B cell (primary cell): ENCODE data around the gene STX1A. TPM values are rescaled to one million over a fixed set of nuclear protein-coding genes. Genes with fewer than 3 reads are reported as not detected.

Source experiments
- ATAC-seq: fragments of 200-7000 bp; cut with Tn5 transposase; one replicate; pipeline ENCODE4 v1.10.0; 2021; ENCODE audit warnings: low read depth, mild to moderate bottlenecking, moderate number of reproducible peaks, moderate library complexity
- CTCF ChIA-PET: fragments of 350-600 bp; sonication (Branson Sonifier 250); formaldehyde crosslinking; loops from one replicate; lab custom pipeline; 2021; ENCODE audit warnings: antibody characterized with exemption, inconsistent platforms; lab: Charles Lee
- POLR2A ChIA-PET: fragments of 350-600 bp; sonication (Branson Sonifier 250); formaldehyde crosslinking; loops from one replicate; lab custom pipeline; 2021; ENCODE audit warnings: antibody characterized with exemption; lab: Charles Lee
- DNase-seq: peaks from one replicate; pipeline ENCODE4 v3.0.0; 2013
- H2AFZ ChIP-seq: 2 replicates; pipeline ENCODE4 v1.6.1; 2012; ENCODE audit warnings: mild to moderate bottlenecking, low read depth, low read length; ENCODE audit not compliant: insufficient read depth, poor library complexity, severe bottlenecking
- H3K27ac ChIP-seq, 2 donors: 1 replicate in 1 of 2; 2 replicates in 1 of 2; pipeline ENCODE4 v1.5.1; 2012 to 2013; ENCODE audit warnings: low read length in 2 of 2, mild to moderate bottlenecking in 2 of 2, moderate library complexity in 1 of 2
- H3K27me3 ChIP-seq, 4 experiments: fragments of 200-600 bp in 1 of 4; sonication (generic) in 1 of 4; replicated peaks in 1 of 4; 1 replicate in 2 of 4; 2 replicates in 2 of 4; pipeline versions ENCODE4 v1.6.1 to v1.7.0; 2013 to 2016; ENCODE audit warnings: low read length in 3 of 4, mild to moderate bottlenecking in 2 of 4, mixed read lengths in 1 of 4, moderate library complexity in 1 of 4; ENCODE audit not compliant: insufficient read depth in 4 of 4, control insufficient read depth in 3 of 4; ENCODE audit errors: control extremely low read depth in 1 of 4
- H3K36me3 ChIP-seq, 2 experiments: replicated peaks in 1 of 2; 1 replicate in 1 of 2; 2 replicates in 1 of 2; pipeline versions ENCODE4 v1.6.1 to v1.7.1; 2013; ENCODE audit warnings: low read length in 1 of 2; ENCODE audit not compliant: insufficient read depth in 2 of 2, control insufficient read depth in 1 of 2; ENCODE audit errors: control extremely low read depth in 1 of 2, extremely low read depth in 1 of 2
- H3K4me1 ChIP-seq, 2 donors: fragments of 200-600 bp in 1 of 2; sonication (generic) in 1 of 2; 1 replicate in 1 of 2; 2 replicates in 1 of 2; pipeline versions ENCODE4 v1.5.1 to v1.6.1; 2013 to 2017; ENCODE audit warnings: low read length in 2 of 2; ENCODE audit not compliant: control insufficient read depth in 2 of 2, insufficient read depth in 2 of 2
- H3K4me2 ChIP-seq: replicated peaks from 2 replicates; pipeline ENCODE3; 2012; ENCODE audit warnings: mild to moderate bottlenecking, low read depth, low read length; ENCODE audit not compliant: poor library complexity, severe bottlenecking
- H3K4me3 ChIP-seq, 5 experiments: fragments of 200-600 bp in 1 of 5; sonication (generic) in 1 of 5; 1 replicate in 3 of 5; 2 replicates in 2 of 5; pipeline versions ENCODE4 v1.5.1 to v1.7.0; 2011 to 2016; ENCODE audit warnings: low read length in 4 of 5, mild to moderate bottlenecking in 4 of 5, low read depth in 2 of 5, control low read depth in 1 of 5, moderate library complexity in 1 of 5; ENCODE audit not compliant: insufficient read depth in 1 of 5; ENCODE audit errors: control extremely low read depth in 1 of 5, extremely low read depth in 1 of 5
- H3K79me2 ChIP-seq: fragments of 200-600 bp; sonication (generic); one replicate; pipeline ENCODE4 v1.6.0; 2016; ENCODE audit warnings: low read length; ENCODE audit not compliant: control insufficient read depth, insufficient read depth
- H3K9ac ChIP-seq: fragments of 200-600 bp; sonication (generic); 2 replicates; pipeline ENCODE4 v1.6.1; 2017; ENCODE audit warnings: mild to moderate bottlenecking, low read length, moderate library complexity
- H3K9me3 ChIP-seq, 3 donors: one replicate each; pipeline versions ENCODE4 v1.6.1 to v1.7.1; 2013; ENCODE audit warnings: low read length in 2 of 3; ENCODE audit not compliant: control insufficient read depth in 2 of 3, insufficient read depth in 1 of 3; ENCODE audit errors: control extremely low read depth in 1 of 3
- H4K20me1 ChIP-seq: 2 replicates; pipeline ENCODE4 v1.6.0; 2012; ENCODE audit warnings: mild to moderate bottlenecking, low read length; ENCODE audit not compliant: insufficient read depth, control insufficient read depth, poor library complexity, severe bottlenecking
- H3K27ac Mint-ChIP-seq: one replicate; pipeline ENCODE4 v1.8.0; 2021; ENCODE audit warnings: mixed read lengths
- H3K27me3 Mint-ChIP-seq: one replicate; pipeline ENCODE4 v1.8.0; 2021; ENCODE audit warnings: mixed read lengths
- H3K4me1 Mint-ChIP-seq: one replicate; pipeline ENCODE4 v1.8.0; 2021; ENCODE audit warnings: mixed read lengths
- H3K4me3 Mint-ChIP-seq: one replicate; pipeline ENCODE4 v1.8.0; 2021; ENCODE audit warnings: mixed read lengths
- H3K9me3 Mint-ChIP-seq: one replicate; pipeline ENCODE4 v1.8.0; 2022; ENCODE audit warnings: mixed read lengths; ENCODE audit not compliant: insufficient read depth
- EZH2 ChIP-seq: IDR thresholded peaks from 2 replicates; pipeline ENCODE4 v1.6.1; 2012; ENCODE audit warnings: borderline replicate concordance, low read depth, mild to moderate bottlenecking, moderate library complexity, low read length; ENCODE audit not compliant: insufficient read depth, poor library complexity, severe bottlenecking
- WGBS: methylation state at CpG from one replicate; pipeline ENCODE4 v1.1.5; 2013; ENCODE audit warnings: missing lambda C conversion rate; ENCODE audit not compliant: insufficient coverage; 5-methylcytosine and 5-hydroxymethylcytosine counted together
- intact Hi-C: fragments of 100-400 bp; cut with micrococcal nuclease; formaldehyde crosslinking; loops from one replicate; pipeline ENCODE4 v1.10.0; 2022
- polyA plus RNA-seq: library from polyadenylated mRNA; depleted of rRNA; stranded (reverse); fragments of >200 nt; gene quantifications from 2 replicates; pipeline ENCODE4 v1.2.3, GENCODE V29; 2012
- total RNA-seq, 2 donors: library from RNA; stranded (reverse); fragments of 120-200 nt in 1 of 2; gene quantifications; 1 replicate in 1 of 2; 2 replicates in 1 of 2; pipeline versions ENCODE4 v1.2.3 to v1.2.4, GENCODE V29; 2013 to 2022
- TF ChIP-seq, protein P1 (sequence below): fragments of 200-600 bp; IDR thresholded peaks from one replicate; pipeline ENCODE4 v1.8.0; 2022; ENCODE audit warnings: antibody characterized with exemption, mild to moderate bottlenecking

Gene STX1A
- total and polyA plus RNA-seq, 2 donors (not counting 1 experiment from before 2014, with no cell fraction given): 3.1 to 9.6 TPM

DNA sequence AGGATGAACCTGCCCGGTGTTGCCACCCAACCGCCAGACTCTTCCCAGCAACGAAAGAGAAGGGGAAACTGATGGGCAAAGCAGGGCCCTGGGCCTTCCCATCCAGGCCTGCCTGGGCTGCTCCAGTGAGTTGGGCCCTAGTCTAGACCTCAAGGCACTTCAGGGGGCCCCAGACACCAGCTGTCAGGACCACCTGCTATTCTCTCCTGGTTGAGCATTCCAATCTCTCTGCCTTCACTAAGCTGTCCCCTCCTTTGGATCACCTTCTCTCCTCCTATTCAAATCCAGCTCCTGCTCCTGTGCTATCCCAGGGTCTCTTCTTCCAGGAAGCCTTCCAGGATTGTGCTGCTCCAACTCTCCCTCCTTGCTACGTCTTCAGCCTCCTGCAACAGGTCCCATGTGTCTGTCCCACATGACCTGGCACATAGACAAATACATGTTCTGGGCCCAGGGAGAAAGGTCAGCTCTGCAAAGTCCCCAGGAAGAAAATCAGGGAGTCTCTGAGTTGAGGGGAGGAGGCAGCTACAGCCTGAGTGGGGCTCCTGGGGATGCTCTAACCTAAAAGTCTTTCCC is 3.1 kb downstream of the STX1A start:
- Histone ChIP-seq H3K27me3 (peaks cover 0 to 60% (median 25%) of the 10 kb centered on the region in 4 experiments), H3K27ac (no peak overlapping the region), H4K20me1 (peaks cover 12% of the 10 kb centered on the region), H3K79me2 (no peaks in the 10 kb centered on the region), H3K9me3 (peaks cover 0 to 6% (median 0%) of the 10 kb centered on the region in 3 donors), H3K9ac (no peak overlapping the region), H3K4me2 (no peak overlapping the region), H3K36me3 (no peaks in the 10 kb centered on the region), H3K4me1 (peaks cover 25 to 31% of the 10 kb centered on the region in 2 donors), H3K4me3 (no peak overlapping the region), H2AFZ (no peak overlapping the region)
- H3K27ac Mint-ChIP-seq: no peak overlapping the region
- POLR2A ChIA-PET: interaction anchor here (0.6 kb wide), 1 partner anchor 33 kb away, joined by 5 read pairs; the partner anchor contains the start of genes BUD23 and DNAJC30
- ATAC-seq (no peak), DNase-seq (no peak)
- intact Hi-C loops: loop anchor here (5.0 kb wide), 1 partner anchor 34 kb away; the partner anchor contains the start of genes BUD23 and DNAJC30
- TF ChIP-seq, protein P1, sequence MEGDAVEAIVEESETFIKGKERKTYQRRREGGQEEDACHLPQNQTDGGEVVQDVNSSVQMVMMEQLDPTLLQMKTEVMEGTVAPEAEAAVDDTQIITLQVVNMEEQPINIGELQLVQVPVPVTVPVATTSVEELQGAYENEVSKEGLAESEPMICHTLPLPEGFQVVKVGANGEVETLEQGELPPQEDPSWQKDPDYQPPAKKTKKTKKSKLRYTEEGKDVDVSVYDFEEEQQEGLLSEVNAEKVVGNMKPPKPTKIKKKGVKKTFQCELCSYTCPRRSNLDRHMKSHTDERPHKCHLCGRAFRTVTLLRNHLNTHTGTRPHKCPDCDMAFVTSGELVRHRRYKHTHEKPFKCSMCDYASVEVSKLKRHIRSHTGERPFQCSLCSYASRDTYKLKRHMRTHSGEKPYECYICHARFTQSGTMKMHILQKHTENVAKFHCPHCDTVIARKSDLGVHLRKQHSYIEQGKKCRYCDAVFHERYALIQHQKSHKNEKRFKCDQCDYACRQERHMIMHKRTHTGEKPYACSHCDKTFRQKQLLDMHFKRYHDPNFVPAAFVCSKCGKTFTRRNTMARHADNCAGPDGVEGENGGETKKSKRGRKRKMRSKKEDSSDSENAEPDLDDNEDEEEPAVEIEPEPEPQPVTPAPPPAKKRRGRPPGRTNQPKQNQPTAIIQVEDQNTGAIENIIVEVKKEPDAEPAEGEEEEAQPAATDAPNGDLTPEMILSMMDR: no peak
- TF ChIP-seq EZH2: no peak
- CTCF ChIA-PET: interaction anchor here (0.8 to 2.3 kb wide), 2 partner anchors 9 to 15 kb away, joined by 3 to 8 read pairs; no protein-coding TSS in a partner anchor
- H3K4me3 Mint-ChIP-seq: no peak overlapping the region
- no peaks in the 10 kb centered on the region for H3K9me3 Mint-ChIP-seq
- peaks cover 39% of the 10 kb centered on the region for H3K27me3 Mint-ChIP-seq
- WGBS: 85% methylated on average over 3 of the region's 4 CpGs
- peaks cover 20% of the 10 kb centered on the region for H3K4me1 Mint-ChIP-seq
